Hematopoietic multipotent progenitor cell treated with erythropoietin and hydrocortisone succinate and interleukin-3 and kit ligand, for 4 days (in vitro differentiated cells): ENCODE results near the gene KBTBD2.
"Not testable (repeated sequence)": the region's sequence is repeated elsewhere in the genome, so short reads cannot be mapped to it uniquely, and the experiment has no call there.

Experiments
- DNase-seq: peaks from one replicate; pipeline ENCODE4 v3.0.0-alpha.2; 2015

The KBTBD2 gene

GRCh38 chr7:32892521-32893206 is 1.1 kb upstream of the KBTBD2 start:
- peak; percentile 95 for DNase-seq

DNA sequence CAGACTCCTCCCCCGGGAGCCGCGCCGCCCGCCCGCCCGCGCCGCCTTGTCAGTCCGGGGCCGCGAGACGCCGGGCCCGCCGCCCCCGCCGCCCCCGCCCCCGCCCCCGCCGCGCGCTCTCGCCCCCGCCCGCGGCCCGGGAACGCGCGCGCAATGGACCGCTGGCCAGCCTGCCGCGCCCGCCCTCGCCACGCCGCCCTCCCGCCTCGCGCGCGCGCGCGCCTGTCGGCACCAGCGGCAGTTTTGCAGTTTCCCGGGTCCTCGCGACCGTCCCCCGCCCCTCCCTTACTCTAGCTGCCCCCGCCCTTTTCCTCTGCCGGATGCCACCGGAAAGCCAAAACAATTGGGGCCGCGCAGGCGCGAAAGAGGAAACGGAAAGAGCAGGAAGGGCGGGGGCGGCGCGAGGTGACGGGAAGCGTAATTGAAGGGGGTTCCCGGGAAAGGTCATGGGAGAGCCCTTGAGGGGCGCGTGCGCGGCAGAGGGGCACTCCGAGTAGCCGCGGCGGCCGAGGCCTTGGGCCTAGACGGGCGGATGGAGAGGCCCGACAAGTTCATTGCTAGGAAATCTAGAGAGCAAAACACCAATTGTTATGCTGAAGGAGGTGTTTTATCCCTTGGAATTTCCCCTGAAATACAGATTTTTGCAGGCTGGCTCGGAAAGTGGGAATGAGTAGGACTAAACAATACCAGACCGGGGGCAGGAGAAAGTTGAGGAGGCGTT is 400 bp upstream of the KBTBD2 start:
- peak; percentile 99 for DNase-seq

- no peak for DNase-seq
These were observed 842 bp downstream of the KBTBD2 start for GRCh38 chr7:32890793-32891042.

DNA sequence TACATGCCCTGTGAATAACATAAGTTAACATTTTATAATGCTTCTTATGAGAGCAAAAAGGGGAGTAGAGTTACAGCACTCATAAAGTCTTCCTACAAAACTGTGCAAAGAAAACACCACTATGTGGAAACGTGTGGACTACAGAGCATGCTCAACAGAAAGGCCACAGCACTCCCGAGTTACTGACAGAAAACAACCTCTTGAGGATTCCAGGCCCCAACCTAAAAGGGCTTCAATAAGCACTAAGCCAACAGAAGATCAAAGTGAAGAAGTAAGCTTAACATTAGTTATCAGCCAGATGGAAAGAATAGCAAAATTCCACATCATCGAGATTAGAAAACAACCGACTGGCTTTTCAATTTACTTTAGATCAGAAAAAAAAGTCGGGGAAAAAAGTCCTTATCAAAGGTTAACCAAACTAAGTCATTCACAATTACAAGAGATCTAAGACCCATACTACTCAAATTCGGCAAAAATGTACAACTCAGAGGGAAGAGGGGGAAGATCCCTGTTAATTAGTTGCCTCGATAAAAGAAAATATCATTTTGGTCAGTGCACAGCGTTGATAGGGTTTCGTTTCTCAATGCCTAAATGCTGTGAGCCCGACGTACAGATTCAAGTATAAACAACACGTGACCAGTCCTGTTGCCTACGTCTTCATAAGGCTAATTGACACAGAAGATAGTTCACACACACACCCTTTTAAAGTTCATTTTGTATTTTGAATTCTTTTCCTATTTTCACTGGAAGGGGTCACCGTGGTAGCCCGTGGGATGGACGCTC is 1.4 kb downstream of the KBTBD2 start:
- peak; percentile 88 for DNase-seq

DNA sequence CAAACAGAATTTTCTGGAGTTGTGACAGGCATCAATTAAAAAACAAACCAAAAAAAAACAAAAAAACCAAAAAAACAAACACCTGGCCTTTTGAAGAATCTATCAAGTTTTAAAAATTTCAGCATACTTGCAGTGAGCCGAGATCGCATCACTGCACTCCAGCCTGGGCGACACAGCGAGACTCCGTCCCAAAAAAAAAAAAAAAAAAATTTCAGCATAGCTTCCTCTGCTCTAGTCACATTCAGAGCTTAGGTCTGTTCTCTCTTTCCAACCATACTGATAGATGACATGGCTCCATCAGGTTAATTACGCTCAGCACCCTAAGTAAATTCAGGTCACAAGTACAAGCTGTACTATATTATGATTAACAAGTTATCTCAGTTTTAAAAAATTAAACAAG is 3.1 kb downstream of the KBTBD2 start:
- DNase-seq: no peak

DNA sequence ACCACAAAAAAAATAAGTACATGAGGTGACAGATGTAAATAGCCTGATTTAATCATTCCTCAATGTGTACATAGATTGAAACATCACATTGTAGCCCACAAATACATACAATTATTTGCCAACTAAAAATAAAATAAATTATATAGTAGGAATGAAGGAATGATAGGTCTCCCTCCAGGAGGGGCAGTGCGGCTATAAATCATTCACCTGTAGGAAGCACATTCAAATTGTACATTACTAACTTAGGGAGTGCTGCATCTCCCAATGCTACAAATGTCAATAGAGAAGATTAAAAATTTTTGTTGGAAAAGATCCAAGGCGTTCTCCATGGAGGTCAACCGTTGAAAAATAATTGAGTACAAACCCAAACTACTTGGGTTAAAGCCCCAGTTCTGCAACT is 4.2 kb downstream of the KBTBD2 start:
- no peak for DNase-seq

DNA sequence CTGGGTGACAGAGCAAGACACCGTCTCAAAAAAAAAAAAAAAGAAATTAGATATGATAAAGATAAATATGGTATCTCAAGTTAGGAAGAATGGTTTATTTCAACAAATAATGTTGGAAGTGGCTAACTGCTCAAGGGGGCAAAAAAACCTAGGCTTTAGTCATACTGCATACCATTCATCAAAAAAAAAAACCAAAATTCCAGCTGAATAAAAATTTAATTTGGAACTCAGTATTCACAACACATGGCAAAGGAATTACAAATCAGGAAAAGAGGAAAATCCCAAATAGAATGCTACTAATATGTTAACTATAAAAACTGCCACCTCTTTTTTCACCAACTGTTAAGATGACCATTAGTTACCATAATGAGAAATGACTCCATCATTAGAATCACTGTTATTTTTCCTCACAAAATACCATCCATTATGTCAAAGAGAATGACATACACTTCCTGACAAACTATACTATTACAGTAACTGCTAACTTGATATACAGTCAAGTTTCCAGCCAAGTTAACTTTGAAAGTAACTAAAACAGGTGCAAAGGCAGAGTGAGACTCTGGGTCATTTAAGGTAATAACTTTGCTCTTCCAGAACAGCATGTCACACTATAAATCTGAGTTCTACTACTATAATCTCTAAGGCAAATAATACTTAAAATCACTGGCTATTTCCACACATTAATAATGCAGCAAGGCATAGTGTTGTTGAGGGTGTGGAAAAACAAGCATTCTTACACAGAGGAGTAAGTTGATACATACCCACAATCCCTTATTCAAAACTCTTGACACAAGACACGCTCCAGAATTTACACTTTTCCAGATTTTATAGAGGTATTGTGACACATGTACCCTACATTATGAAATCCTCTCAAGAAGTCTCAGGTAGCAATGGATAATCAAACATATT is 10.2 kb downstream of the KBTBD2 start:
- no peak for DNase-seq

DNA sequence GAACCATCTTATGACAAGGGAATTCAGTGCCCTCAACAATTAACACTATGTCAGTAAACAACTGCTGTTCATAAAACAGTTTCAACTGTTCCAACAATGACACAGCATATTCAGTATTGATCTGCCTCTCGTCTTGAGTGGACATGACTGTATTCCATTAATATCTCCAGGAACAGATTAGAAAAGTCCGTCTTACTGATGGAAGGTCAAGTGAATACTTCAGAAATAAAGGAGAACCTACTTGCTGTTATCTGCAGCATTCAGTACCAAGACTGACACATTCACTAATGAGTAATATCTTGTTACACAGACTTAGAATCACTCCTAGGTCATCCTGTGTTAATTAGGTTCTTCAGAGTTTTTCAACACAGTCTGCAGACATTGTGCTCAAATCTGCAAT is 12.1 kb downstream of the KBTBD2 start:
- peak; percentile 62 for DNase-seq

DNA sequence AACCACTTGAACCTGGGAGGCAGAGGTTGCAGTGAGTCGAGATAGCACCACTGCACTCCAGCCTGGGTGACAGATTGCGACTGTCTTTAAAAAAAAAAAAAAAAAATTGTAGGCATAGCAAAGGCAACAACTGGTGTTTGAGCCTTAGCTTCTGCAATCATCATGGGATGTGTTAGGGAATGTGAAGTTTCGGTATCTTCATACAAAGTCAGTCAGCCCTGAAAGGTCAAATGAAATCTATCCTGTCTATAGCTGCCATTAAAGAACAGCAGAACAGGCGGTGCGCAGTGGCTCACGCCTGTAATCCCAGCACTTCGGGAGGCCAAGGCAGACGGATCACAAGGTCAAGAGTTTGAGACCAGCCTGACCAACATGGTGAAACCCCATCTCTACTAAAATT is 13.5 kb downstream of the KBTBD2 start:
- not testable (repeated sequence) for DNase-seq

GRCh38 chr7:32872421-32872820 is 19.1 kb downstream of the KBTBD2 start:
- no peak for DNase-seq

DNA sequence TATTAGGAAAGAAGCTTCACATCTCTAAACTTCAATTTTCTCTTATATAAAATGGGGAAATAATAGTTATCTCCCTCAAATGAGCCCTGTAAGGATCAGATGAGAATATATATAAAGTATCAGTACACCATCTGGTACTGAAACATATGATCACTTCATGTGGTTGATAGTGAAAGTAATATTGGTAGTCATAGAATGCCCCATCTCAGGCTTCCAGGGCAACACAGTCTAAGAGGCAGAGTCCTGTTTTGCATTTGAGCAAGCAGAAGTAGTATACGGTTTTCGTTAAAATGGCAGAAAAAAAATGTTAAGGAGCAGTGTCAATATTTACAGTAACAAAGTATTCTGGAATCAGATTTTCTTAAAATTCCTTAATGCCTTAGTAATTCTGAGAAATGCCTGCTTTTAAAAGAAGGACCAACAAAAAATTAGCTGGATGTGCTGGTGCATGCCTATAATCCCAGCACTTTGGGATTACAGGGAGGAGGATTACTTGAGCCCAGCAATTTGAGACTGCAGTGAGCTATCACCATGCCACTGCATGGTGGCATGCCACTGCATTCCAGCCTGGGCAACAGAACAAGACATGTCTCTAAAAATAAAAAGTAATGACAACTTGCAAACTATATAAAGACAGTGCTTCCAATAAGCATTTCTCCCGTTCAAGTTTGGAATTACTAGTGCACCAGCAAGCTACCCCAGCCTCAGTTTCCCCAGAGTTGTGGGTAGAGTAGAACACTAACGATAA is 19.8 kb downstream of the KBTBD2 start:
- DNase-seq: no peak

DNA sequence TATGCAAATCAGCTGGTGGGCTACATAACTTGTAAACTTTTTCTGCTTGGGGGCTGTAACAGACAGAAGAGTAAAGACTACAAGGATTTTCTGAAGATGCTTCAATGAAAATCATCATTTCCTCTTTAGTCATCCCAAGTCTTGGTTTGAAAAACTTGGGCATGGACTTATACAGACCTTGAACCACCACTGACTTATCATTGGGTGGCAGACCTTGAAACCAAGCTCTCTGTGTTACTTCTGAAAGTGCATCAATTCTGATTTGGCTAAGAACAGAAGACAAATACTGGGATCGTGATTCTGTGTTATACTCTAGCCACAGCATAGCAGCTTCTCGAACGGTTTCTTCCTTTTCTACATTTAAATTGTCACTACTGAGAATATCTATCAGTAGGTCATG is 21.3 kb downstream of the KBTBD2 start:
- DNase-seq: no peak

GRCh38 chr7:32869716-32870115 is 21.8 kb downstream of the KBTBD2 start:
- DNase-seq: no peak

DNA sequence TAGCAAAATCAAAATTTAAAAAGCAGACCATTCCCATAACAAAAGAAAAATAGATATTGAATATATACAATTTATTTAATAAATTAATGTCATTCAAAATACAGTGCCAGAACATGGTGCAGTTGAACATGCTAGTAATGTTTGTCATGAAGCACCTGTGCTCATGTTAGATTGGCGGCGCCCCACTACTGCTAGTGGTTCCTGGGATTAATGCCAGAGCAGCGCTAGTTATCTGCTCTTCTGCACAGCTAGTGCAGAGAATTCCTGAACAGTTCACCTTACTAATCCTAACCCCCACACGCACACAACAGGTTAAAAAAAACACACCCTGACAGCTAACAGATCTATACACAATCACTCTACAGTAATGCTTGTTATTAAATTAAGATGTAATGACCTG is 23.4 kb downstream of the KBTBD2 start:
- DNase-seq: no peak

DNA sequence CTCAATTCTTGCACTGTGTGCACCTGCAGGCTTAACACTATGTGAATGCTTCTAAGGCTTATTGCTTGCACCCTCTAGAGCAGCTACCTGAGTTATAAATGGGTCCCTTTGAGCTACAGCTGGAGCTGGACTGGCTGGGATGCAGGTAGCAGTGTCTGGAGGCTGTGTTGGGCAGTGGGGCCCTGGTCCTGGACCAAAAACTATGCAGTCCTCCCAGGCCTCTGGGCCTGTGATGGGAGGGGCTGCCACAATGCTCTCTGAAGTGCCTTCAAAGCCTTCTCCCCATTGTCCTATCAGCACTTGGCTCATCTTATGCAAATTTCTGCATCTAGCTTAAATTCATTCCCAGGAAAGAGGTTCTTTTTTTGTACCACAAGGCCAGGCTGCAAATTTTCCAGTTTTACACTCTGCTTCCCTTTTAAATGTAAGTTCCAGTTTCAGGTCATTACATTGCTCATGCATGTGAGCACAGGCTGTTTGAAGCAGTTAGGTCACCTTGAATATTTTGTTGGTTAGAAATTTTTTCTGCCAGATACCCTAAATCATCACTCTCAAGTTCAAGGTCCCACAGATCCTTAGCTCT is 26.0 kb downstream of the KBTBD2 start:
- DNase-seq: no peak

- DNase-seq: not testable (repeated sequence)
These were observed 27.7 kb downstream of the KBTBD2 start for GRCh38 chr7:32863872-32864271.

- no peak for DNase-seq
These were observed 31.5 kb downstream of the KBTBD2 start for GRCh38 chr7:32860090-32860489.

- DNase-seq: no peak
These were observed 32.9 kb downstream of the KBTBD2 start for GRCh38 chr7:32858648-32859047.

DNA sequence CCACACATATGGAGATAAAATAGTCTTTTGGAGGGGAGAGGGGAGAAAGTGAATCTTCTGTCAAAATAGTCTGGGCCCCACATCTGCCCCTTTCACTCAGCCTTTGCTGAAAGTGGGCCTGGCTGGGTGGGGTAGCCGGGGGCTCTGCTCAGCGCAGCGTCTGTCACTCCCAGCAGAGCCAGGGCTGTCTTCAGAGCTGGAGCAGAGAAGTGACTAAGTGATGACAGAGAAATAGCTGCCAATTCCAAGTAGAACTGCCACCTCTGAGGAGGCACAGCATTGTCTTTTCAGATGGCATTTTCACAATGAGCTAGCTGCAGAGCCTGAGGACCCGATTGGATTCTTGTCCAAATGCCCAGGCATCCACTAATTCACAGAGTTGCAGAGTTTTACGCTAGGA is 34.5 kb downstream of the KBTBD2 start:
- DNase-seq: not testable (repeated sequence)

DNA sequence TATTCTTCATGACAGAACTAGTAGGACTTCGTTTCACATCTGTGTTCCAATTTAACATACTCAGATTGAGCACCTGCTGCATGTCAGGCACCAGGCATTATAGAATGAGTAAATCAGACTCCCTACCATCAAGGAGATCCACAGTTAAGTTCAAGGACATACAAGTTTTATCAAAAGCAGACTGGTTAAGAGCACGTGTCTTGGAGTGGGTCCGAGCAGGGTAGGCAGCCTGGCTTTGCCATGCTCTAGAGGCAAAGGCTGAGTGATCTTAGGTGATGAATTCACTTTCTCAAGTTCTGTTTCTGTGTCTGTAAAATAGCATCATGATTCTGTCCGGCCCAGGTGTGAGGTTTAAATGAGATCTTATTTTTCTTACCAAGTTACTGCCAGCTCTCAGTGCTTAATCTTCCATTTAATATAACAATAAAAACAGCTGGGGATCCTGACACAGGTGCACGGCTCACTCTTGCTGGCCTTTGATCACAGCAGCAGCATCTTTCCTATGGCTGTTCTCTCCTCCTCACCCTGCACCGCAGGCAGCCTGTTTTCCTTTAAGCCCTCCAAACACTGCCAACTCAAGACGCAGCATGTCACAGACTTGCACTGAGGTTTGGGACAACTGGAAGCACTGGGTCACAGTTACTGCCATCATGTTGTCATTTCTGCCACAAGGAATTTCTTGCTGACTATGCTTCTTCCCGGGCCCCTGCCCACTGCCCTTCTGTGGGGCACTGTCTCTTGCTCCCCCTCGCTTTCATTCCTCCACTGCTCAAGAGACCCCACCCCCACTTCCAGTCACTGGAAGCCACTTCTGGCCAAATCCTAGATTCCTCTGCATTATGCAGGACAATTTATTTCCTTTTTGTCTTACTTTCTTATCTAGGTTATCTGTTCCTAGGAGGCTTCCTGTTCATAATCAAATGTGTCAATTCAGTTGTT is 35.5 kb downstream of the KBTBD2 start:
- not testable (repeated sequence) for DNase-seq

- not testable (repeated sequence) for DNase-seq
These were observed 40.9 kb downstream of the KBTBD2 start for GRCh38 chr7:32850654-32851053.
